ENCODE results near the gene HOXB3. TPM values are rescaled to one million over a fixed set of nuclear protein-coding genes. Genes with fewer than 3 reads are reported as not detected.

HOXB3 gene
- total RNA-seq, result 4.5 and 8.5 TPM in 2 replicates

GRCh38 chr17:48589831-48590606 is at the start of gene HOXB3:
Gene HOXB3, minus strand, starts transcription at chr17:48590241. Its CDS starts 37,767 bp downstream, at chr17:48552474.

GRCh38 chr17:48626245-48627117 is 36.4 kb upstream of the HOXB3 start, which contains the start of gene HOXB9:
Gene HOXB9, minus strand, starts transcription at chr17:48626358. Its CDS starts 89 bp downstream, at chr17:48626269.

GRCh38 chr17:48615047-48615962 is 25.3 kb upstream of the HOXB3 start, which contains the start of gene HOXB8:
Gene HOXB8, minus strand, starts transcription at chr17:48615292. Its CDS starts 588 bp downstream, at chr17:48614704.

DNA sequence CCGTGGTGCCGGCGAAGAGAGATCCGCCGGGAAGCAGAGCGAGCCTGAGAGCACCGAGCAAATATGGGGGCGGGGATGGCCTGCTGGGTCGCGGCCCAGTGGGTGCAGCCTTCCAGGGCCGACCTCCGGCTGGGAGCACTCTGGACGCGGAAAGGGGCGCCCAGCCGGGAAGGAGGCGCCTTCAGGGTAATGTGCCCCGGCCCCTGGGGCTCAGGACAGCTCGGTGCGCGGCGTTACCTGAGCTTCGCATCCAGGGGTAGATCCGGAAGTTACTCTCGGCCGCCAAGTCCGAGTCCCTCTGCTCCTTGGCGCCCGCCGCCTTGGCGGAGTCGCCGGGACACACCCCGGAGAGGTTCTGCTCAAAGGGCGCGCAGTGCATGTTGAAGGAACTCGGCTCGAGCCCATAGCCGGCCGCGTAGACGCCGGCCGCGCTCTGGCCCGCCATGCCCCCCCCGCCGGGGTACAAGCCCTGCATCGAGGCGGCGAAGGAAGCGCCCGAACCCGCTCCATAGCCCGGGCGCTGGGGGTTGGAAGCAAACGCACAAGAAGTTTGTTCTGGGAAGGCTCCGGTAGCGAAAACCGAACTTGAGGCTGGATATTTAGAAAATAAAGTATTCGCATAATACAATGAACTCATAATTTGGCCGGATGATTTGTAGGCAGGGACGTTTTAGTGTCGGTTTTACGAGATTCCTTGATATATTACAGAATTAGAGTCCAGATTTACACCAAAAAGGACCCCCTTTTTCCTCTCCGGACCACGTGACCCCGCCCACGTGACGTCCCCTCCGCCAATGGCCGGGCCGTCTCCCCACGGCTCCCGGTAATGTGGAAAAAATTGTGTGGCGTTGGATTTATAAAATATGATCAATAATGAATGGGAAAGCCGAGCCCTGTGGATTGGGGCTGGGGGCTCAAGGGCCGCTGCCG is 20.5 kb upstream of the HOXB3 start, which contains the start of gene HOXB7:
HOXB7 (minus strand) TSS at position 736 of the 930 bp plus-strand sequence; CDS start at position 637, 99 bp downstream.

DNA sequence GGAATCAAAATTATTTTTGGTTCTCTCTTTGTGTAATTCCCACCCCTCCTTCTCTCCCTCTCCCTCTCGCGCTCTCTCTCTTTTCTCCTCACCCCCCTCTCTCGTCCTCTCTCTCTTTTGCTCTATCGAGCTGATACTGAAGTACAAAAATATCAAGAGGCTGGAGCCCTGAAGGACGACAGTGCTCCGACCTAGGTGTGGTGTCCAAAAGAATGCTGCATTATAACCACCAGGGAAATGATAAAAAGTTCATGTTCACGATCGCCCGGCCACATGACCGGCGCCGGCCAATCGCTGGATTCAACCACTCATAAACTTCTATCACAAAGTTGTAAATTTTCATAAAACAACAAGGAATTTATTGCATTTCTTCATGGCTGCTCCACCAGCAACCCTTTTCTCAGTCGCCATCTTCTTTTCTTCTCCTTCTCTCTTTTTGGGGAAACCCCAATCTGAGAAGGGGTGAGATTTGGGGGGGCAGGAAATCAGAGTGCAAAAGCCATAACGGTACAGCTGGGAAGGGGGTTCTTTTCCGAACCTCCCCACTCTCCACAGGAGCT is 14.8 kb upstream of the HOXB3 start, which contains the start of gene HOXB6:
HOXB6 (minus strand) TSS at position 217 of the 560 bp plus-strand sequence. CDS start 6,836 bp downstream, outside the sequence.

GRCh38 chr17:48593126-48593829 is 3.2 kb upstream of the HOXB3 start, which contains the start of gene HOXB5:
Gene HOXB5, minus strand, starts transcription at chr17:48593779. Its CDS starts 97 bp downstream, at chr17:48593682.

GRCh38 chr17:48577946-48578615 is 12.0 kb downstream of the HOXB3 start, which contains the start of gene HOXB4:
Gene HOXB4, minus strand, starts transcription at chr17:48578350. Its CDS starts 31 bp downstream, at chr17:48578319.

GRCh38 chr17:48545022-48545375 is 45.0 kb downstream of the HOXB3 start, which contains the start of gene HOXB2:
Gene HOXB2, minus strand, starts transcription at chr17:48545109. Its CDS starts 198 bp downstream, at chr17:48544911.

GRCh38 chr17:48530887-48531272 is 59.2 kb downstream of the HOXB3 start, which contains the start of gene HOXB1:
Gene HOXB1, minus strand, starts transcription at chr17:48531011. Its CDS starts 107 bp downstream, at chr17:48530904.

Other genes starting within 250 kb of the HOXB3 start
- 0.07 and 0.69 TPM in 2 replicates for gene SKAP1, start 160.0 kb downstream of the HOXB3 start, total RNA-seq
- gene HOXB1, start 59.2 kb downstream of the HOXB3 start, total RNA-seq, result not detected in 2 replicates
- 11.6 and 16.8 TPM in 2 replicates for gene HOXB2, start 45.1 kb downstream of the HOXB3 start, total RNA-seq
- 6.7 and 6.9 TPM in 2 replicates for gene HOXB4, start 11.9 kb downstream of the HOXB3 start, total RNA-seq
- gene HOXB5, start 3.5 kb upstream of the HOXB3 start, total RNA-seq, result 0.54 and 1.1 TPM in 2 replicates
- 39.8 and 43.2 TPM in 2 replicates for gene HOXB6, start 14.7 kb upstream of the HOXB3 start, total RNA-seq
- 35.2 and 45.3 TPM in 2 replicates for gene HOXB7, start 20.8 kb upstream of the HOXB3 start, total RNA-seq
- gene HOXB8, start 25.1 kb upstream of the HOXB3 start, total RNA-seq, result 15.5 and 22.9 TPM in 2 replicates
- 10.6 and 12.9 TPM in 2 replicates for gene HOXB9, start 36.1 kb upstream of the HOXB3 start, total RNA-seq
- gene PRAC1, start 132.3 kb upstream of the HOXB3 start, total RNA-seq, result not detected in 2 replicates
- not detected in 2 replicates for gene PRAC2, start 132.9 kb upstream of the HOXB3 start, total RNA-seq
- gene HOXB13, start 138.5 kb upstream of the HOXB3 start, total RNA-seq, result not detected in 2 replicates
- not detected in 2 replicates for gene TTLL6, start 227.0 kb upstream of the HOXB3 start, total RNA-seq
- gene CALCOCO2, start 240.8 kb upstream of the HOXB3 start, total RNA-seq, result 38.4 and 47.0 TPM in 2 replicates

All from mammary microvascular endothelial cell (primary cell).